Measurements from ENCODE around the gene GMPS. TPM values are rescaled to one million over a fixed set of nuclear protein-coding genes. Genes with fewer than 3 reads are reported as not detected.
"Not testable (repeated sequence)": the region's sequence is repeated elsewhere in the genome, so short reads cannot be mapped to it uniquely, and the experiment has no call there.

GMPS gene
- total RNA-seq, 1 donor from 2014 or later, result 27.6 TPM

DNA sequence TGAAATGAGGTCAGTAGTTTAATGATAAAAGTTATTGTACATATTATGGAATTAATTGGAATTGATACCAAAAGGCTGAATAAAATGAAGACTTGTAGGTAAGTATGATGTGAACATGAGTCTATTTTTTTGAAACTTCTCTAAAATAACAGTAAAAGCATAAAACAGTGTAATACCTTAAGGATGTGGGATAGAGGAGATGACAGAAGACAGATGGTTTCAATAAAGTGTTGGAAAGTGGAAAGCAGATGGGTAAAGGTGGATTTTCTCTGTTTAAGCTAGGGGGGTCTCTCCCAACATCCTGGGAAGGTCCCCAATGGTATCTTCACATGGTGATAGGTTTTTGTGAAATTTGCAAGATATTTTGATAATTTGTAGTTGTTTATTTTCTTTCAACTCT, 41.6 kb downstream of the GMPS start:
- DNase-seq, result no peak
- ATAC-seq (ENCODE audit: poor library complexity), result no peak
- intact Hi-C loops (cut with DNase I), result no loop called here

DNA sequence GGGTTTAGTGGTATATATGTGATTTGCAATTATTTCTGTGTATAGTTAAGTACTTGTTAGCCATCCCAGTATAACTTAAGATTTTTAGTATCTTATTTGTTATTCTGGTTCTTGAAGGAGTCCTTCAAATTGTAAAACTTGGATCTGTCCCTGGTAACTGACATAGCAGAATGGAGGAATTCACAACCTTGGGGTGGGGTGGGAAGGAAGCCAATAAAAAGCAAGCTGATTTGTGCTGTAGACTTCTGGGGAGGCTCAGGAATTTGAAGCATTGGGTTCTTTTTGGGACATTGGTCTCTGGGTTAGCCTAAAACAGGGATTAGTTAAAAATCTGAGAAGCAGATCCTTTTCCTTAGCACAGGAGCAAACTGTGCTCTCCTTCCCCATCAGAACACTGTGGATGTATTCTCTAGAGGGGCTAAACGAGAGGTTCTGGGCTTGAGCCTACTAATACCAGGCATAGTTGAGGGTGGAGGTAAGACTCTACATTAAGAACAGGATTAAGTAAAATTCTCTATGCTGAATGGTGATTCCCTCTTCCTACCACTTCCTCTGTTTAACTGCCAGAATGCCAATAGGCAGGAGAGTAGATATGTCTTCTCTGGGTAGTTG, 42.2 kb downstream of the GMPS start:
- intact Hi-C loops (cut with DNase I), result no loop called here
- DNase-seq (no peak), ATAC-seq (ENCODE audit: poor library complexity) (no peak)

DNA sequence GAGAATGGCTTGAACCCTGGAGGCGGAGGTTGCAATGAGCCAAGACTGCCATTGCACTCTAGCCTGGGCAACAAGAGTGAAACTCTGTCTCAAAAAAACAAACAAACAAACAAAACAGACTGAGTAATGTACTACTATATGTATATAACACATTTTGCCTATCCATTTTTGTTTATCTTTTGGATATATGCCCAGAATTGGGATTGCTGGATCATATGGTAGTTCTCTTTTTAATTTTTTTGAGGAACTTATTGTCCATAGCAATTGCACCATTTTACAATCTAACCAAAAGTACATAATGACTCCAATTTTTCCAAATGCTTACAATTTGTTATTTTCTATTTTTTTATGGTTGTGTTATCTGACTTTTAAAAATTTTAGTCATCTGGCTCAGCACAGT, 47.3 kb downstream of the GMPS start:
- ATAC-seq (ENCODE audit: poor library complexity), result no peak
- intact Hi-C loops (cut with DNase I), result no loop called here
- no peak for DNase-seq

- ATAC-seq (ENCODE audit: poor library complexity) (no peak), DNase-seq (no peak)
- intact Hi-C loops (cut with DNase I), result no loop called here
These were observed 49.3 kb downstream of the GMPS start for GRCh38 chr3:155919728-155920127.

GRCh38 chr3:155921486-155921885, 51.0 kb downstream of the GMPS start:
- DNase-seq (no peak), ATAC-seq (ENCODE audit: poor library complexity) (no peak)
- intact Hi-C loops (cut with DNase I), result no loop called here

GRCh38 chr3:155934230-155934629, 63.8 kb downstream of the GMPS start:
- intact Hi-C loops (cut with DNase I), result no loop called here
- no peak for DNase-seq
- ATAC-seq (ENCODE audit: poor library complexity), result peak; percentile 81

GRCh38 chr3:155938409-155938808, 68.0 kb downstream of the GMPS start:
- no peak for DNase-seq
- no peak for ATAC-seq (ENCODE audit: poor library complexity)
- intact Hi-C loops (cut with DNase I), result no loop called here

GRCh38 chr3:155941354-155941753, 70.9 kb downstream of the GMPS start:
- ATAC-seq (ENCODE audit: poor library complexity) (no peak), DNase-seq (no peak)
- intact Hi-C loops (cut with DNase I), result no loop called here

DNA sequence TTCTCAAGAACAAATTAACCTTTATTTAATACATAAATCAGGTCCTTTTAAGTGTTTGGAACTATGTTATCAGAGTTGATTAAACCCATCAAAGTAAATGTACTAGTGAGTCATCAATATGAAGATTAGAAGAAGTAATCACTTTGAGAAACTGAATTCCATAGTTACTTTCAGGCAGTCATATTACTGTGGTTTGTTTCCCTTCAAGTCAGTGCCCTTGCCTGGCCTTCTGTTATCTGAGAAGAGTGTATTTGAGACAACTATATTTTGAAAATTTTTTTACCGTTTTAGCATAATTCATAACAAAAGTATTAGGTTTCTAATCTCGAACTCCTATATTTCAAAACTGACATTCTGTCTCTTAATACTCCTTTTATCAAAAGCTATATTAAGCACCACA, 73.6 kb downstream of the GMPS start:
- intact Hi-C loops (cut with DNase I), result no loop called here
- ATAC-seq (ENCODE audit: poor library complexity) (no peak), DNase-seq (no peak)

GRCh38 chr3:155946178-155946577, 75.7 kb downstream of the GMPS start:
- ATAC-seq (ENCODE audit: poor library complexity) (no peak), DNase-seq (no peak)
- intact Hi-C loops (cut with DNase I), result no loop called here

- intact Hi-C loops (cut with DNase I), result no loop called here
- ATAC-seq (ENCODE audit: poor library complexity), result no peak
- DNase-seq, result no peak
These were observed 78.0 kb downstream of the GMPS start for GRCh38 chr3:155948476-155948875.

GRCh38 chr3:155949453-155950217, 79.2 kb downstream of the GMPS start:
- no peak for DNase-seq
- no peak for ATAC-seq (ENCODE audit: poor library complexity)
- intact Hi-C loops (cut with DNase I), result no loop called here

- DNase-seq, result no peak
- intact Hi-C loops (cut with DNase I), result no loop called here
- no peak for ATAC-seq (ENCODE audit: poor library complexity)
These were observed 86.3 kb downstream of the GMPS start for GRCh38 chr3:155956508-155957411.

DNA sequence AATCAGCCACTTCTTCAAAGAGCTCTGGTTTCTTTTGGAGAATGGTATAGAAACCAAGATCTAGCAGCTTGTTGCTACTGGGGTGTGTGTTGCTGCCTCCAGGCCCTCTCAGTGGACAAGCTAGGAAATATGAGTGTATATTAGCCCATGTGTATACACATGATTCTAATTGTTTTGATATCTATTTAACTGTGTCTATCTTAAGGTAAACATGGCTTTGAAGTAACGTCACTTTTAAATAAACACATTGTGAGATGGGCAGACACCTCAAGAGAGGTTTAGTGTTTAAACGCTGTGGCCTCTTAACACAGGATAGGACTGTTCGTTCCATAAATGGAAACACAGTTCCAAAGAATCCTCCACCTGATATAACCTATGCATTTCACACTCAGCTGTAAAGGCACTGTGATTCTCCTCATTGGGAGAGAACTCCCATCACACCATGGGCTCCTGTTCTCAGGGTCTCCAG, 87.0 kb downstream of the GMPS start:
- ATAC-seq (ENCODE audit: poor library complexity) (no peak), DNase-seq (no peak)
- intact Hi-C loops (cut with DNase I), result no loop called here

- intact Hi-C loops (cut with DNase I), result no loop called here
- ATAC-seq (ENCODE audit: poor library complexity), result no peak
- no peak for DNase-seq
These were observed 88.2 kb downstream of the GMPS start for GRCh38 chr3:155958676-155959075.

GRCh38 chr3:155960060-155960459, 89.6 kb downstream of the GMPS start:
- ATAC-seq (ENCODE audit: poor library complexity), result no peak
- intact Hi-C loops (cut with DNase I), result no loop called here
- DNase-seq, result no peak

DNA sequence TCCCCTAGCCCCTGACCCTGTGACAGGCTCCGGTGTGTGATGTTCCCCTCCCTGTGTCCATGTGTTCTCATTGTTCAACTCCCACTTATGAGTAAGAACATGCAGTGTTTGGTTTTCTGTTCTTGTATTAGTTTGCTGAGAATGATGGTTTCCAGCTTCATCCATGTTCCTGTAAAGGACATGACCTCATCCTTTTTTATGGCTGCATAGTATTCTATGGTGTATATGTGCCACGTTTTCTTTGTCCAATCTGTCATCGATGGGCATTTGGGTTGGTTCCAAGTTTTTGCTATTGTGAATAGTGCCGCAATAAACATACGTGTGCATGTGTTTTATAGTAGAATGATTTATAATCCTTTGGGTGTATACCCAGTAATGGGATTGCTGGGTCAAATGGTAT, 90.6 kb downstream of the GMPS start:
- intact Hi-C loops (cut with DNase I); ATAC-seq (ENCODE audit: poor library complexity); DNase-seq: not testable (repeated sequence)

DNA sequence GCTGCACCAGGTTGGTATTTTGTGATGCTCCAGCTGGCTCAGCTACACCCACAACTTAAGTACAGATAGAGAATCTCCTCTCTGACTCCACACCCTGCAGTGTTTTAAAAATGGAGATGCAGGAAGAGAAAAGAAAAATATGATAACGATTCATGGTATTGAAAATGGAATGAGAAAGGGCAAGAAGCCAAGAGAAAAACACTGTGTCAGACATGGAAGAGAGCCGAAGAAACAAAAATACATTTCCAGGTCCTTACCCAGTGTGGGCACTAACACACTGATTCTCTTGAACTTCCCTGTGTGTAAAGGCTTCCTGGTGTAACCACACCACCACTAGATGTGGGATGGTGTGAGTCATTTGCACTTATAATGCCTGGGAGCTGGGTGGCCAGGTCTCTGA, 93.1 kb downstream of the GMPS start:
- intact Hi-C loops (cut with DNase I), result no loop called here
- DNase-seq (no peak), ATAC-seq (ENCODE audit: poor library complexity) (no peak)

GRCh38 chr3:155970398-155970797, 99.9 kb downstream of the GMPS start:
- DNase-seq (no peak), ATAC-seq (ENCODE audit: poor library complexity) (no peak)
- intact Hi-C loops (cut with DNase I), result no loop called here
